Epidermal melanocyte (primary cell): ENCODE results near the gene TNK2.
"Not testable (repeated sequence)": the region's sequence is repeated elsewhere in the genome, so short reads cannot be mapped to it uniquely, and the experiment has no call there.

Source experiments
- DNase-seq: peaks from one replicate; pipeline ENCODE4 v3.0.0; 2011; ENCODE audit warnings: low spot score; ENCODE audit not compliant: insufficient read length

TNK2 gene

DNA sequence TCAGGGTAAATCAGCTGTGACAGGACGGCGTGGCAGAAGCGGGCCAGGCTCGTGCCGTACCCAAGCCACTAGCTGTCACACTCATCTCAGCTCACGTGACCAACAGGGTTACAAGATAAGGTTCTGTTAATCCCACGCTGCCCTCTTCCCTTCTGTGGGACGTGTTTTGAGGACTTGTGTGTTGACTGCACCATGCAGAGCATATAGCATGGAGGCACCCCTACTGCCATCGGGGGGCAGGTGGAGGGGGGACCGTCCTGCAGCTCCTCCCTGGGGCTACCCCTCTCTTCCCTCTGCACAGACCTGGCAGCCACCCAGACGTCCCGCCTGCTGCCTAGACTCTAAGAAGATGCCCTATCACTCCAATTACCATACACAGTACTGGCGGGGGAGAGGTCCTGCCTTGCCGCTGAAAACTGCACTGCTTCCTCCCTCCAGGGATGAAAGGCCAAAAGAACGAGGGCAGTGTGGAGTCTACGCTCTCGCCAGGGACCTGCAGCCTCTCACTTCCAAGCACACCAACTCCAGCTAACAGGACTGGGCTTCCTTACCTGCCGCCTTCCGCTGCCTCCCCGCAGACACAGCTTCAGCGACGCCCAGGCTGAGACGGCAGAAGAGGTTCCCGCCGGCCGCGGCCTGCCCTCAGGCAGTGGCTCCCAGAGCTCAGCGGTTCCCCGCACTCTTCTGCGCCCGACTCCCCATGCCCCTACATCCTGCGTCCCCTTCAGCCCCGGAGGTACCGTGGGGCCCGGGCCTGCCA is at the start of gene TNK2:
Gene TNK2, minus strand, starts transcription at position 618 of the 760 bp plus-strand sequence. CDS start 19,963 bp downstream, outside the sequence.
- no peak for DNase-seq

DNA sequence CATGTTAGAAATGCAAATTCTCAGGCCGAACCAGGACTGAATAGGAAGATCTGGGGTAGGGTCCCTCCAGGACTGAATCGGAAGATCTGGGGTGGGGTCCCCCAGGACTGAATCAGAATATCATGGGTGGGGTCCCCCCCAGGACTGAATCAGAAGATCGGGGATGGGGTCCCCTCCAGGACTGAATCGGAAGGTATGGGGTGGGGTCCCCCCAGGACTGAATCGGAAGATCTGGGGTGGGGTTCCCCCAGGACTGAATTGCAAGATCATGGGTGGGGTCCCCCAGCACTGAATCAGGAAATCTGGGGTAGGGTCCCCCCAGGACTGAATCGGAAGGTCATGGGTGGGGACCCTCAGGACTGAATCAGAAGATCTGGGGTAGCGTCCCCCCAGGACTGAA is 48.2 kb upstream of the TNK2 start:
- DNase-seq = no peak

DNA sequence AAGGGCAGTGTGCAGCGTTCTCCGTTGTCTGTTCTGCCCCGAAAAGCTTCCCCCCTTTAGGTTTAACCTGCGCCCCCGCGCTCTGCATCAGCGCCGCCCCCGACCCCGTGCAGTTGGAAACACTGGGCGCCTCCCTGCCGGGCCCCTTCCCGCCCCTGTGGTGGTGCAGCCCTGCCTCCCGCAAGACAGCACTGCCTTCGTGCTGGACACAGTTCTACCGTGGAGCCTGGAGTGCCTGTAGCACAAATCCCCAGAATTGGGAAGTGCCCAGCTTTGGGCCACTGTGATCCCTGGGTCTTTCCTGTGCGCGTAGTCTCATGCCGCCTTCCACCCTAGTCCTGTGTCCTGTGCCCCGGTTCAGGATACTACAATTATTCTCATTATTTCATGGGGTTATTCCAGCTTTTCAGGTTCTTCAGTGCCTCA is 47.1 kb upstream of the TNK2 start:
- DNase-seq = not testable (repeated sequence)

DNA sequence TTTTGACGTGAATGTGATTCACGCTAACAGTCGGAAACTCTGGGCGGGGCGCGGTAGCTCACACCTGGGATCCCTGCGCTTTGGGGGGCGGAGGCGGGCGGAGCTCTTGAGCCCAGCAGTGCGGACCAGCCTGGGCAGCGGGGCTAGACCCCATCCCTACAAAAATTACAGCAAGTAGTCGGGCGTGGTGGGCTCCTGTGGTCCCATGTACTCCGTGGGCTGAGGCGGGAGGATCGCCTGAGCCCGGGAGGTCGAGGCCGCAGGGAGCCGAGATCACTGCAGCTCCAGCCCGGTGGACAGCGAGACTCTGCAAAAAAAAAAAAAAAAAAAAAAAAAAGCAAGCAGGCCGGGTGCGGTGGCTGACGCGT is 46.4 kb upstream of the TNK2 start:
- DNase-seq = not testable (repeated sequence)

DNA sequence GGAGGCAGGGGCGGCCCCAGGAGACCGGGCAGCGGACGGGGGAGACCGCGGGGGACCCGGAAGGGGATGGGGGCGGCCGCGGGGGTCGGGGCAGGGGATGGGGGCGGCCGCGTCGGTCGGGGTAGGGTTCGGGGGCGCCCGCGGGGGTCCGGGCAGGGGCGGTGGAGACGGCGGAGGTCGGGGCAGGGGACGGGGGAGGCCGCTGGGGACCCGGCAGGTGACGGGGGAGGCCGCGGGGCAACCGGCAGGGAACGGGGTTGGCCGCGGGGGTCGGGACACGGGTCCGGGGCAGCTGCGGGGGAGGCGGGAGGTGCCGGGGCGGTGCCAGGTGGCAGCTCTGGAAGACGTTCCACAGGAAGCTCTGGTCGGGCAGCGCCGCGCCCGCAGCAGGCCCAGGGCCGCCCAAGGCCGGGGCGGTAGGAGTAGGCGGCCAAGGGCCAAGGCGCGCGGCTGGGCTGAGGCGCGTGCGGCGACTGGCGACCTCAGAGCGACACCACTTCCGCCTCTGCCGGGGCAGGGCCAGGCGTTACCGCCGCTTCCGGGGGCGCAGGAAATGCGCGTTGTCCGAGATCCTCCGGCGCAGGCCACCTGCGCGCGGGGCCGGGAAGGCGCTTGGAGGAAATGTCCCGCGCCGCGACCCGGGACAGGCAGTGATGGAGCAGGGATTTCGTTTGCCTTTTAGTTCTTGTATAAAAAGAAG is 45.9 kb upstream of the TNK2 start:
- not testable (repeated sequence) for DNase-seq

DNA sequence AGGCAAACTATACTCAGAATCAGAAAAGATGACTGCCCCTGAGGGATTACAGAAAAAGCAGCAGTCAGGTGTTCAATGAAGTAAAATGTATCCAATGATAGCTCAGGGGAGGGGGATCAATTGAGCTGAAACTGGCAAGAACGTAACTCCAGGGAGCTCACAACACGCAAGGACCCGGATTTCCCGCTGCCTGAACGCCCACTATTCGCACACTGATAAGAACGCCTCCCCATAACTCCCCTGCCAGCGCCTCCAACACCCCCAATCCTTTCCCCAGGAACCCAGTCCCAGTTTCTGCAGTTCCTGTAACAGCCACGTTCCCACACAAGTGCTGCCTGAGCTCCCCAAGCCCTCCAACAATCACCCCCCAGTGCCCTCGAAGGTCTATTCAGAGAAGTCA is 44.2 kb upstream of the TNK2 start:
- not testable (repeated sequence) for DNase-seq

DNA sequence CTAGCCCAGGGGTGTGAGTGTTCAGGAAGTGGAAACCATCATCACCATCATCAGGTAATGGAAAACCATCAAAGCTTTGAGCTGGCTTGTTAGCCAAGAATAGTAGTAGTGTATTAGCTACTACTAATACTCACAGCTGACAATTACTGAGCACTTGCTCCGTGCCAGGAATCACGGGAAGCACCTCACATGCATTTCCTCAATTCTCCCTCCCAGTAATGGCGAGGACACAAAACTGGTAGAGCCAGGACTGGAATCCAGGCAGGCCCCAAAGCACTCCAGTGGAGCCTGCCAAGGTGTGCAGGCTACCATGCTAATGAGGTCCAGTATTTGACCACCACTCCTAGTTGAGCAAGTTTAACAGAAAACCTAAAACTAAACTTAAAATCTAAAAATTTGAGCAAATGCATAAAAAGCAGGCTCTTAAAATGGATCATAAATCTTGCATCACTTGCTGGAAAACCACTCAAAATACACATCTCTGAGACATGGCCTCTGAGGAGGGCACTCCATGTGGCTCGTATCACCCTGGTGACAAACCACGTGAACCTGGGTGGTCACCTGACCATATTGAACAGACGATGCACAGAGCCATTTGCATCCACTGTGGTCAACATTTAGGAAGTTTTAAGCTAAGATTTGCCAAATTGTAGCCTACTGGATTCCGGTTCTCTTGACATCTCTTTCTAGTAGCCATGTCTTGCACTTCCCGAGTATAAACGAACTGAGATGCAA is 43.3 kb upstream of the TNK2 start:
- DNase-seq = not testable (repeated sequence)

DNA sequence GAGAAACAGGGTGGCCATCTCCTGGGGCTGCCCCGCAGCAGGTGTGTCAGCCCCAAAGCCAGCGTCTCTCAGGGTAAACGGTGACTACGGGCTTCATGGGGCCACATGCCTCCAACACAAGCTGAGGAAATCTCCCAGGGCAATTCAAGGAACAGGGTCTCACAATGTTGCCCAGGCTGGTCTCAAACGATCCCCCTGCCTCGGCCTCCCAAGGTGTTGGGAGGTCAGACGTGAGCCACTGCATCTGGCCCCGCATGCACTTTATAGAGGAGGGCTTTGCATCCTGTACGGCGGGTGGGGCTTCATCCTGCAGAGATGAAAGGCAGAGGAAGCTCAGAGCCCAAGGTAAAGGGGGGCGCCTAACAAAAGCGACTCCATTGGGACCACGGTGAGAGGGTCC is 42.4 kb upstream of the TNK2 start:
- DNase-seq = not testable (repeated sequence)

DNA sequence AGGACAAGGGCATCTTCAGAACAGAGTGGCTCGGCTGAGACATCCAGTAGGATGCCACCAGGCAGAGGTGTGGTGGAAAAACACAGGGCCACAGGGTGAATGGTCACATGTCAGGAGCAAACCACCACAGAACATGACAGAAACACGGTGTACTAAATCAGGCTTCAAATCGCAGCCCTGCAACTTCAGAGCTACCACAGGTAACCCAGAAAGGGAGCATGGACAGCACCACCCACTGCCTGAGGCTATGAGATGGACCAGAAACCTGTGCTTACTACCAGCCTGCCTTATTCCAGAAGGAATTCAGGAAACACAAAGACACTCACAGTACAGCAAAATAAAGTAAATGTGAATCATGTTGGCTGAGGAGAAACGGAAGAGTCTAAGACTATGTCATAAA is 41.8 kb upstream of the TNK2 start:
- not testable (repeated sequence) for DNase-seq

DNA sequence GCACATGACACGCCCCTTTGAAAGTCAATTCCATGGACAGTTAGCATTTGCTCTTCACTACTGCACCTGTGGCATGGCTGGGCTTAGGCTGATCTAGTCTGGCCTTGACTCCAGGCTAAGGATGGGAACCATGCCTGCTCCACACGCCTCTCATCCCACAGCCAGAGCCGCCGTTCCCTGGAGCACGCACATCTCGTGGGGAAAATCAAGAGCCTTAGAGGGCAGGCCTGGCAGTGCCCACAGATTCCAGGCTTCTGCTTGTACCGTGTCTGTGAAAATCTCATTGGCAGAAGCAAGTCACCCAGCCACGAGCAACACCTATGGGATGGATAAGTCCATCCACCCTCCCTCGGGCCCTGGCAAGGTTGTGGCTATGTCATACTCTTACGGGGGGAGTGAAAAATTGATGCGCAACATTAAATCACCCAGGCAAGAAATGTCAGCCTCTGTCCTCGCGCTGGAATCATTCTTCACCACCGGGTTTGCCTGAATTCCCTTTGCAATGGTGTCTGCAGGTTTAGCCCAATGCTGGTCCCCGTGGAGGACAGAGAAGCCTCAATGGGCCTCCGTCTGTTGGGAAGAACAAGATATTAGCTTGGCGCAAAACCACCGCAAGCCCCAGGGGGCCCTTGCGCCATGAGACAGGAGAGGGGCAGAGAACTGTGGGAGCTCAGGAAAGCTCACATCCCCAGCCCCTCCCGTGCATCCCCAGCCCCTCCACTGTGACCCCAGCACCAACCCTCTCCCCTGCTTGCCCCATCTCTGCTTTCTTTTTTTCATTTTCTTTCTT is 38.8 kb upstream of the TNK2 start:
- not testable (repeated sequence) for DNase-seq

DNA sequence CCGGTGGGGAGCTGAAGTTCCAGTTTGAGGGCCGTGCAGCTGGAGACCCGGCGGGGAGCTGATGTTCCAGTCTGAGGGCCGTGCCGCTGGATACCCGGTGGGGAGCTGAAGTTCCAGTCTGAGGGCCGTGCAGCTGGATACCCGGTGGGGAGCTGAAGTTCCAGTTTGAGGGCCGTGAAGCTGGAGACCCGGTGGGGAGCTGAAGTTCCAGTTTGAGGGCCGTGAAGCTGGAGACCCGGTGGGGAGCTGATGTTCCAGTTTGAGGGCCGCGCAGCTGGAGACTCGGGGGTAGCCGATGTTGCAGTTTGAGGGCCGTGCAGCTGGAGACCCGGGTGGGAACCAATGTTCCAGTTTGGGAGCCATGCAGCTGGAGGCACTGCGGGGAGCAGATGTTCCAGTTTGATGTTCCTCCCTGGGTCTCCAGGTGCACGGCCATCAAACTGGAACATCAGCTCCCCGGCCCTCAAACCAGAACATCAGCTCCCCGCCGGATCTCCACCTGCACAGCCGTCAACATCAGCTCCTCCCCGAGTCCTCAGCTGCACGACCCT is 33.0 kb upstream of the TNK2 start:
- DNase-seq = not testable (repeated sequence)

DNA sequence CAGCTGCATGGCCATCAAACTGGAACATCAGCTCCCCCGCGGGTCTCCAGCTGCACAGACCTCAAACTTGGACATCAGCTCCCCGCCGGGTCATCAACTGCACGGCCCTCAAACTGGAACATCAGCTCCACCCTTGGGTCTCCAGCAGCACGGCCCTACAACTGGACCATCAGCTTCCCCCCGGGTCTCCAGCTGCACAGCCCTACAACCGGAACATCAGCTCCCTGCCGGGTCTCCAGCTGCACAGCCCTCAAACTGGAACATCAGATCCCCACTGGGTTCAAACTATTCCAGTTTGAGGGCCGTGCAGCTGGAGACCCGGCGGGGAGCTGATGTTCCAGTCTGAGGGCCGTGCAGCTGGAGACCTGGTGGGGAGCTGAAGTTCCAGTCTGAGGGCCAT is 32.5 kb upstream of the TNK2 start:
- not testable (repeated sequence) for DNase-seq

DNA sequence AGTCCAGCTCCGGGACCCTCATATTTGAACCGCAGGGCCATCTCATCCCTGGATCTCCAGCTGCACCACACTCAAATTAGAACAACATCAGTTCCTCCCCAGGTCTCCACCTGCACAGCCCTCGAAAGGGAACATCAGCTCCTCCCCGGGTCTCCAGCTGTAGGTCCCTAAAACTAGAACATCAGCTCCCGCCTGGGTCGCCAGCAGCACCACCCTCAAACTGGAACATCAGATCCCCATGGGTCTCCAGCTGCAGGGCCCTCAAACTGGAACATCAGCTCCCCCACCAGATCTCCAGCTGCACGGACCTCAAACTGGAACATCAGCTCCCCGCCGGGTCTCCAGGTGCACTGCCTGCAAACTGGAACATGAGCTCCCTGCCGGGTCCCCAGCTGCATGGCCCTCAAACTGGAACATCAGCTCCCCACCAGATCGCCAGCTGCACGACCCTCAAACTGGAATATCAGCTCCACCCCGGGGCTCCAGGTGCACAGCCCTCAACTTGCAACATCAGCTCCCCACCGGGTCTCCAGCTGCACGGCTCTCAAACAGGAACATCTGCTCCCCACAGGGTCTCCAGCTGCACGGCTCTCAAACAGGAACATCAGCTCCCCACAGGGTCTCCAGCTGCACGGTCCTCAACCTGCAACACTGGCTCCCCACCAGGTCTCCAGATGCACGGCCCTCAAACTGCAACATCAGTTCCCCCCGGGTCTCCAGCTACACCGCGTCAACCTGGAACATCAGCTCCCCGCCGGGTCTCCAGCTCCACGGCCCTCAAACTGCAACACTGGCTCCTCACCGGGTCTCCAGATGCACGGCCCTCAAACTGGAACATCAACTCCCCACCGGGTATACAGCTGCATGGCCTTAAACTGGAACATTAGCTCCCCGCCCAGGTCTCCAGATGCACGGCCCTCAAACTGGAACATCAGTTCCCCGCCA is 31.4 kb upstream of the TNK2 start:
- DNase-seq = not testable (repeated sequence)

DNA sequence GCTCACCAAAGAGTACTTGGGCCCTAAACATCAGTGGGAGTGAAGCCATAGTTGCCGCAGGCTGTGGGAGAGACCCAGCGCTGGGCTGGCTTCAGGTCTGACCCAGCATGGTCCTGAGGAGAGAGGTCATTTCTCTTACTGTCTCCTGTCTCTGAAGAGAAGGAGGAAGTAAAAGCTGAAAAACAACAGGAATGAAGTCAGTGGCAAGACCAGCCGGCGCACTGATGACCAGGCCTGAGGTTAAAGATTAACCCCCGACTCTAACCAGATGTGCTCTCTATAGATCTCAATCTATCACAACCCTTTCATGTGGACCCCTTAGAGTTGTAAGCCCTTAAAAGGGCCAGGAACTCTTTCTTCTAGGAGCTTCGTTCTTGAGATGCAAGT is 24.7 kb upstream of the TNK2 start:
- not testable (repeated sequence) for DNase-seq

DNA sequence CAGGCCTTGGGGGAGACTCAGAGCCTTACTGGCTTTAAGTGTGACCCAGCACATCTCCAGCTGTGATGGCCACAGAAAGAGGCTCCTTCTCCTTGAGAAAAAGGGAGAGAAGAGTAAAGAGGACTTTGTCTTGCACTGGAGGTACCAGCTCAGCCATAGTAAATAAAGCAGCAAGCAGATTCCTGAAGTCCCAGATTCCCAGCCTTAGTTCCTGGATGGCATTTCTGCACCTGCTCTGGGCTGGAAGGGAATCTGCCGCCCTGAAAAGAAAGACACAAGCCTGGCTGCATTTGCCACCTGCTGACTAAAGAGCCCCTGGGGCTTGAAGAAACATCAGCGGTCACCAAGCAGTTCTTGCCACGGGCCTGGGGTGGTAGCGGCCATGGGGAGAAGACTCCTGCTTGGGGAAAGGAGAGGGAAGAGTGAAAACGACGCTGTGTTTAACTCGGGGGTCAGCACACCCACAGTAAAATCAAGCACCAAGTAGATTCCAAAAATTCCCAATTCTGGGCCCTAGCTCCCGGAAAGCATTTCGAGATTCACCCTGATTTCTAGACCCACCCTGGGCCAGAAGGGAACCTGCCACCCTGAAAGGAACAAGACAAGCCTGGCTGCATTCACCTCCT is 24.2 kb upstream of the TNK2 start:
- DNase-seq = no peak

DNA sequence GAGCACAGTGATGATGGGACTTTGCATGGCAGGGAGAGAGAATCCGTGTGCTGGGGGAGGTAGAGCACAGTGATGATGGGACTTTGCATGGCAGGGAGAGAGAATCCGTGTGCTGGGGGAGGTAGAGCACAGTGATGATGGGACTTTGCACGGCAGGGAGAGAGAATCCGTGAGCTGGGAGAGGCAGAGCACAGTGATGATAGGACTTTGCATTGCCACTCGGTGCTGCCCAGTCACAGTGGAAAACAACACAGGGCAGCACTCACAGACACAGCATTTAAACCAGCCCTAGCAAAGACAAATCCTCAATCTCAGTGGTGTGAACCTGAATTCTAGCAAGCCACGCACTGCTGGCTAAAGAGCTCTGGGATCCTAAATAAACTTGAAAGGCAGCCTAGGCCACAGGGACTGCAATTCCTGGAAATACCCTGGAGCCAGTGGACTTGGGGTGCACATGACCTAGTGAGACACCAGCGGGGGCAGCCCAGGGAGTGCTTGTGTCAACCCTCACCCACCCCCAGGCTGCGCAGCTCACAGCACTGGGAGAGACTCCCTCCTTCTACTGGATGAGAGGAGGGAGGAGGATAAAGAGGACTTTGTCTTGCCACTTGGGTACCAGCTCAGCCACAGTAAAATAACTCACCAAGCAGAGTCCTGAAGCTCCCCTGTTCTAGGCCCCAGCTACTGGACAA is 23.4 kb upstream of the TNK2 start:
- DNase-seq = no peak

DNA sequence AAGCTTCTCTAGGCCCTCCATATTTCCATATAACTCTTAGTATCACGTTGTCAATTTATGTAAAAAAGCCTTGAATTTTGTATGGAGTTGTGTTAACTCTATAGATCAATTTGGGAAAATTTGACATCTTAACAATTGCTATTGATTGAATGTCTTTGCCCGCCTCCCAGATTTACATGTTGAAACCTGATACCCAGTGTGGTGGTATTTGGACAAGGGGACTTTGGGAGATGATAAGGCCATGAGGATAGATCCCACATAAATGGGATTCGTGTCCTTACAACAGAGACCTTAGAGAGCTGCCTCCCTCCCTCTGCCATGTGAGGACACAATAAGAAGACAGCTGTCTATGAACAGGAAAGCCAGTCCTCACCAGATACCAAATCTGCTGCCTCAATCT is 21.1 kb upstream of the TNK2 start:
- no peak for DNase-seq

DNA sequence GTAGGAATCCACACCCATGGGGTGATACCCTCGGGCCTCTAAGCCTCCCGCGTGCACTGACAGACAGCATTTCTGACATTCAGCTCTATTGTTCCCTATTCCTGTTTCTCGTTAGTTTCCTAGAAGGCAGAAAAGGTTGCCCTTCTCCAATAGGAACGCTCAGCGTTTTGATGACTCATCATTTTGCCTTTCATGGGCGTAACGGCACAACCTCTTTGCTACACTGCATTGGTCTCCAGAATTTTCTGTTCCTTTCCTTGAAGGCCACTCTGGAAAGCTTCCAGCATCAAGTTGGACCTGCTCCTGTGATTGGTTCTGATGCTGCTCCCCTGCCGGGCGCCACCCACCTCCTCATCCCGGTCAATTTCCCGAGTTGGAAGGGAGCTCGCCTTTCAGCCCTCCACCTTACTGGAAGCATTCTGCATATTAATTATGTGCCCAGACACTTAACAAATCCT is 13.0 kb upstream of the TNK2 start:
- no peak for DNase-seq

DNA sequence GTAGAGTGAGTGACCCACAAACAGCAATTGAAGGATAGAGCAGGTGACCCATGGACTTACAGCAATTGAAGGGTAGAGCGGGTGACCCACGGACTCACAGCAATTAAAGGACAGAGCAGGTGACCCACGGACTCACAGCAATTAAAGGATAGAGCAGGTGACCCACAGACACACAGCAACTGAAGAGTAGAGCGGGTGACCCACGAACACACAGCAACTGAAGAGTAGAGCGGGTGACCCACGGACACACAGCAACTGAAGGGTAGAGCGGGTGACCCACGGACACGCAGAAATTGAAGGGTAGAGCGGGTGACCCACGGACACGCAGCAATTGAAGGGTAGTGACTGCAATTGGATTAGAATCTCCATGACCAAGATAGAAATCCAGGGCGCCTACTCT is 9.8 kb upstream of the TNK2 start:
- no peak for DNase-seq
